ENCODE results near the gene CFAP206.

Gene CFAP206

GRCh38 chr6:87407901-87408720, at the start of gene CFAP206:
Gene CFAP206 (plus strand): TSS chr6:87407972. CDS start chr6:87409840, 1,868 bp downstream.
- DNase-seq (ENCODE audit: low spot score), result peak; percentile 64

GRCh38 chr6:87364602-87365252, 43.0 kb upstream of the CFAP206 start:
- no peak for DNase-seq (ENCODE audit: low spot score)

GRCh38 chr6:87366072-87366827, 41.5 kb upstream of the CFAP206 start:
- no peak for DNase-seq (ENCODE audit: low spot score)

GRCh38 chr6:87366899-87367298, 40.9 kb upstream of the CFAP206 start:
- DNase-seq (ENCODE audit: low spot score), result no peak

GRCh38 chr6:87373377-87373776, 34.4 kb upstream of the CFAP206 start:
- no peak for DNase-seq (ENCODE audit: low spot score)

- no peak for DNase-seq (ENCODE audit: low spot score)
Measured at GRCh38 chr6:87375315-87375714, 32.5 kb upstream of the CFAP206 start.

GRCh38 chr6:87376643-87377042, 31.1 kb upstream of the CFAP206 start:
- DNase-seq (ENCODE audit: low spot score), result no peak

GRCh38 chr6:87378947-87379346, 28.8 kb upstream of the CFAP206 start:
- DNase-seq (ENCODE audit: low spot score), result no peak

- no peak for DNase-seq (ENCODE audit: low spot score)
Measured at GRCh38 chr6:87382861-87383260, 24.9 kb upstream of the CFAP206 start.

- no peak for DNase-seq (ENCODE audit: low spot score)
Measured at GRCh38 chr6:87384038-87384437, 23.7 kb upstream of the CFAP206 start.

GRCh38 chr6:87384449-87384848, 23.3 kb upstream of the CFAP206 start:
- no peak for DNase-seq (ENCODE audit: low spot score)

- DNase-seq (ENCODE audit: low spot score), result no peak
Measured at GRCh38 chr6:87391334-87391733, 16.4 kb upstream of the CFAP206 start.

- peak; percentile 67 for DNase-seq (ENCODE audit: low spot score)
Measured at GRCh38 chr6:87393026-87393622, 14.6 kb upstream of the CFAP206 start.

- no peak for DNase-seq (ENCODE audit: low spot score)
Measured at GRCh38 chr6:87395431-87395830, 12.3 kb upstream of the CFAP206 start.

- no peak for DNase-seq (ENCODE audit: low spot score)
Measured at GRCh38 chr6:87396595-87397392, 11.0 kb upstream of the CFAP206 start.

- DNase-seq (ENCODE audit: low spot score), result no peak
Measured at GRCh38 chr6:87397656-87398055, 10.1 kb upstream of the CFAP206 start.

- DNase-seq (ENCODE audit: low spot score), result no peak
Measured at GRCh38 chr6:87401832-87402231, 5.9 kb upstream of the CFAP206 start.

GRCh38 chr6:87407561-87407900, 241 bp upstream of the CFAP206 start:
- no peak for DNase-seq (ENCODE audit: low spot score)

GRCh38 chr6:87408721-87409155, 966 bp downstream of the CFAP206 start:
- DNase-seq (ENCODE audit: low spot score), result no peak

GRCh38 chr6:87419266-87419665, 11.5 kb downstream of the CFAP206 start:
- DNase-seq (ENCODE audit: low spot score), result no peak

- DNase-seq (ENCODE audit: low spot score), result no peak
Measured at GRCh38 chr6:87420360-87420759, 12.6 kb downstream of the CFAP206 start.

- no peak for DNase-seq (ENCODE audit: low spot score)
Measured at GRCh38 chr6:87421576-87421975, 13.8 kb downstream of the CFAP206 start.

All from activated CD4-positive, alpha-beta T cell treated with anti-CD3 and anti-CD28 coated beads, Interleukin-2, Interleukin-4, amounts not matched to agents 100 ng/mL and 50 ng/mL, durations not matched to agents 16 hours and 8 hours (primary cell).